Naive thymus-derived CD4-positive, alpha-beta T cell (primary cell): ENCODE measurements around the gene NBEAL2. TPM values are rescaled to one million over a fixed set of nuclear protein-coding genes. Genes with fewer than 3 reads are reported as not detected.
A peak's percentile ranks its signal among the peaks of the same experiment; 100 is the strongest.

ENCODE experiments used
- ATAC-seq: fragments of 150-1000 bp; cut with Tn5 transposase; 2 replicates; pipeline ENCODE4 v1.10.0; 2021; ENCODE audit warnings: mild to moderate bottlenecking, moderate library complexity
- CTCF ChIA-PET: fragments of 350-600 bp; sonication (Branson Sonifier 250); formaldehyde crosslinking; loops from one replicate; lab custom pipeline; 2021; ENCODE audit warnings: antibody characterized with exemption; lab: Charles Lee
- POLR2A ChIA-PET: fragments of 350-600 bp; sonication (Branson Sonifier 250); formaldehyde crosslinking; loops from one replicate; lab custom pipeline; 2021; ENCODE audit warnings: antibody characterized with exemption, inconsistent platforms; lab: Charles Lee
- DNase-seq, 9 donors: peaks; one replicate each; pipeline versions ENCODE4 v3.0.0 to v3.0.0-alpha.2; 2020 to 2022; ENCODE audit warnings: mixed read lengths in 1 of 9
- H3K27ac ChIP-seq: one replicate; pipeline ENCODE4 v1.7.0; 2013; ENCODE audit warnings: mild to moderate bottlenecking, low read depth, low read length, moderate library complexity
- H3K27me3 ChIP-seq, 2 donors: one replicate each; pipeline ENCODE4 v1.7.0; 2013; ENCODE audit warnings: low read length in 2 of 2, mild to moderate bottlenecking in 2 of 2, moderate library complexity in 2 of 2; ENCODE audit not compliant: control insufficient read depth in 2 of 2, insufficient read depth in 2 of 2
- H3K36me3 ChIP-seq, 3 experiments: 1 replicate in 2 of 3; 2 replicates in 1 of 3; pipeline ENCODE4 v1.7.0; 2013; ENCODE audit warnings: low read length in 3 of 3, mild to moderate bottlenecking in 3 of 3, moderate library complexity in 1 of 3; ENCODE audit not compliant: insufficient read depth in 3 of 3, control insufficient read depth in 2 of 3
- H3K4me1 ChIP-seq, 2 donors: one replicate each; pipeline ENCODE4 v1.7.0; 2013; ENCODE audit warnings: low read length in 2 of 2, mild to moderate bottlenecking in 2 of 2, moderate library complexity in 1 of 2; ENCODE audit not compliant: control insufficient read depth in 2 of 2, insufficient read depth in 2 of 2
- H3K4me3 ChIP-seq: 2 replicates; pipeline ENCODE4 v1.7.0; 2013; ENCODE audit warnings: mild to moderate bottlenecking, low read length
- H3K9me3 ChIP-seq, 3 experiments: 1 replicate in 2 of 3; 2 replicates in 1 of 3; pipeline ENCODE4 v1.7.0; 2013; ENCODE audit warnings: low read length in 3 of 3; ENCODE audit not compliant: control insufficient read depth in 2 of 3
- H3K27ac Mint-ChIP-seq, 9 donors: one replicate each; pipeline ENCODE4 v1.8.0; 2020 to 2022; ENCODE audit warnings: mixed read lengths in 9 of 9, mild to moderate bottlenecking in 8 of 9, moderate library complexity in 5 of 9, inconsistent platforms in 2 of 9
- H3K27me3 Mint-ChIP-seq, 5 donors: one replicate each; pipeline ENCODE4 v1.8.0; 2021 to 2022; ENCODE audit warnings: mixed read lengths in 5 of 5, mild to moderate bottlenecking in 1 of 5
- H3K36me3 Mint-ChIP-seq, 5 donors: one replicate each; pipeline ENCODE4 v1.8.0; 2020 to 2022; ENCODE audit warnings: mixed read lengths in 5 of 5, mild to moderate bottlenecking in 3 of 5, inconsistent platforms in 1 of 5
- H3K4me1 Mint-ChIP-seq, 7 donors: one replicate each; pipeline ENCODE4 v1.8.0; 2020 to 2022; ENCODE audit warnings: mixed read lengths in 7 of 7, mild to moderate bottlenecking in 3 of 7, inconsistent platforms in 1 of 7
- H3K4me3 Mint-ChIP-seq, 10 donors: one replicate each; pipeline ENCODE4 v1.8.0; 2020 to 2022; ENCODE audit warnings: mild to moderate bottlenecking in 10 of 10, mixed read lengths in 10 of 10, moderate library complexity in 6 of 10, inconsistent platforms in 2 of 10
- H3K9me3 Mint-ChIP-seq, 11 donors: one replicate each; pipeline ENCODE4 v1.8.0; 2020 to 2022; ENCODE audit warnings: mixed read lengths in 11 of 11, mild to moderate bottlenecking in 4 of 11, inconsistent platforms in 1 of 11, moderate library complexity in 1 of 11
- intact Hi-C, 2 donors: fragments of 100-400 bp; cut with micrococcal nuclease; formaldehyde crosslinking; loops; one replicate each; pipeline ENCODE4 v1.15.1; 2023
- polyA plus RNA-seq, 2 donors: library from polyadenylated mRNA; unstranded; fragments of 300-500 nt; fragmentation: Illumina TruSeq; gene quantifications; one replicate each; pipeline ENCODE4 v1.2.3, GENCODE V29; 2021
- total RNA-seq, 6 experiments: library from RNA in 5 of 6; stranded (reverse) in 5 of 6; gene quantifications; 1 replicate in 5 of 6; 2 replicates in 1 of 6; pipeline ENCODE4 v1.2.3 and lab custom pipeline; 2021 to 2026

NBEAL2 gene
- total and polyA plus RNA-seq, 7 experiments from 2014 or later: 1.7 to 289 (median 50.4) TPM

GRCh38 chr3:46955801-46956259, 23.6 kb upstream of the NBEAL2 start:
- H3K36me3 ChIP-seq: no peaks in the 10 kb centered on the region
- peaks cover 60 to 86% of the 10 kb centered on the region in 2 donors for H3K4me1 ChIP-seq
- Mint-ChIP-seq H3K4me3 (peak overlapping the region in 4 of 10 donors; percentile 2 to 75 (median 18)), H3K4me1 (peaks cover 70 to 97% (median 91%) of the 10 kb centered on the region in 7 donors), H3K27me3 (no peaks in the 10 kb centered on the region), H3K27ac (peak overlapping the region in 8 of 9 donors; percentile 11 to 85 (median 46)), H3K9me3 (no peaks in the 10 kb centered on the region), H3K36me3 (peaks cover 0 to 10% (median 0%) of the 10 kb centered on the region in 5 donors)
- DNase-seq (no peak), ATAC-seq (peak; percentile 30)
- no peak overlapping the region for H3K27ac ChIP-seq
- no peak overlapping the region for H3K4me3 ChIP-seq
- no peaks in the 10 kb centered on the region for H3K27me3 ChIP-seq
- no peaks in the 10 kb centered on the region for H3K9me3 ChIP-seq
- ChIA-PET CTCF (interaction anchor here (1.5 kb wide), 1 partner anchor 28 kb away, joined by 5 read pairs; no protein-coding TSS in a partner anchor), POLR2A (interaction anchor here (0.7 kb wide), 1 partner anchor 391 kb away, joined by 3 read pairs; no protein-coding TSS in a partner anchor)
- intact Hi-C loops: no loop called here

GRCh38 chr3:46957092-46957820, 22.2 kb upstream of the NBEAL2 start:
- intact Hi-C loops: no loop called here
- ATAC-seq: no peak
- peak overlapping the region in 1 of 9 donors; percentile 43 for H3K27ac Mint-ChIP-seq
- peaks cover 75 to 100% (median 92%) of the 10 kb centered on the region in 7 donors for H3K4me1 Mint-ChIP-seq
- no peaks in the 10 kb centered on the region for H3K9me3 ChIP-seq
- H3K4me3 Mint-ChIP-seq: peak overlapping the region in 3 of 10 donors; percentile 10 to 24 (median 15)
- no peak for DNase-seq
- CTCF ChIA-PET: interaction anchor here (1.5 kb wide), 1 partner anchor 29 kb away, joined by 5 read pairs; no protein-coding TSS in a partner anchor
- no peaks in the 10 kb centered on the region for H3K9me3 Mint-ChIP-seq
- no peaks in the 10 kb centered on the region for H3K36me3 ChIP-seq
- no peaks in the 10 kb centered on the region for H3K27me3 ChIP-seq
- H3K27me3 Mint-ChIP-seq: no peaks in the 10 kb centered on the region
- POLR2A ChIA-PET: interaction anchor here (1.9 kb wide), 1 partner anchor 19 kb away, joined by 5 read pairs; the partner anchor contains the start of gene CCDC12
- peaks cover 65 to 91% of the 10 kb centered on the region in 2 donors for H3K4me1 ChIP-seq
- no peak overlapping the region for H3K27ac ChIP-seq
- peaks cover 0 to 14% (median 4%) of the 10 kb centered on the region in 5 donors for H3K36me3 Mint-ChIP-seq
- H3K4me3 ChIP-seq: no peak overlapping the region

- ChIA-PET CTCF (interaction anchor here (0.8 kb wide), 1 partner anchor 20 kb away, joined by 3 read pairs; no protein-coding TSS in a partner anchor), POLR2A (interaction anchor here (1.9 kb wide), 1 partner anchor 18 kb away, joined by 5 read pairs; the partner anchor contains the start of gene CCDC12)
- no peaks in the 10 kb centered on the region for H3K9me3 Mint-ChIP-seq
- H3K36me3 Mint-ChIP-seq: peaks cover 0 to 16% (median 12%) of the 10 kb centered on the region in 5 donors
- DNase-seq: no peak
- Histone ChIP-seq H3K27me3 (no peaks in the 10 kb centered on the region), H3K36me3 (no peaks in the 10 kb centered on the region), H3K4me1 (peaks cover 53 to 85% of the 10 kb centered on the region in 2 donors), H3K27ac (peak overlapping the region; percentile 17), H3K4me3 (no peak overlapping the region), H3K9me3 (no peaks in the 10 kb centered on the region)
- H3K27ac Mint-ChIP-seq: peak overlapping the region in 8 of 9 donors; percentile 39 to 89 (median 57)
- intact Hi-C loops: no loop called here
- ATAC-seq: no peak
- peak overlapping the region in 9 of 10 donors; percentile 2 to 78 (median 38) for H3K4me3 Mint-ChIP-seq
- peaks cover 61 to 99% (median 91%) of the 10 kb centered on the region in 7 donors for H3K4me1 Mint-ChIP-seq
- H3K27me3 Mint-ChIP-seq: no peaks in the 10 kb centered on the region
Observed at GRCh38 chr3:46958467-46959160, 20.9 kb upstream of the NBEAL2 start.

GRCh38 chr3:46959161-46959511, 20.3 kb upstream of the NBEAL2 start:
- Histone ChIP-seq H3K27ac (peak overlapping the region; percentile 17), H3K27me3 (no peaks in the 10 kb centered on the region), H3K9me3 (no peaks in the 10 kb centered on the region), H3K4me3 (no peak overlapping the region), H3K36me3 (no peaks in the 10 kb centered on the region), H3K4me1 (peaks cover 48 to 79% of the 10 kb centered on the region in 2 donors)
- Mint-ChIP-seq H3K4me3 (peak overlapping the region; percentile 4 to 78 (median 46)), H3K36me3 (peaks cover 0 to 16% (median 12%) of the 10 kb centered on the region in 5 donors), H3K27me3 (no peaks in the 10 kb centered on the region), H3K9me3 (no peaks in the 10 kb centered on the region), H3K27ac (peak overlapping the region; percentile 39 to 89 (median 58)), H3K4me1 (peaks cover 56 to 94% (median 85%) of the 10 kb centered on the region in 7 donors)
- intact Hi-C loops: no loop called here
- no peak for DNase-seq
- peak; percentile 71 for ATAC-seq
- POLR2A ChIA-PET: interaction anchor here (1.9 kb wide), 1 partner anchor 17 kb away, joined by 5 read pairs; the partner anchor contains the start of gene CCDC12
- CTCF ChIA-PET: interaction anchor here (0.7 to 0.8 kb wide), 2 partner anchors 20 to 73 kb away, joined by 3 read pairs; no protein-coding TSS in a partner anchor

- no peaks in the 10 kb centered on the region for H3K27me3 Mint-ChIP-seq
- H3K9me3 ChIP-seq: no peaks in the 10 kb centered on the region
- H3K9me3 Mint-ChIP-seq: no peaks in the 10 kb centered on the region
- no peaks in the 10 kb centered on the region for H3K27me3 ChIP-seq
- ATAC-seq: peak; percentile 36
- peaks cover 42 to 69% of the 10 kb centered on the region in 2 donors for H3K4me1 ChIP-seq
- POLR2A ChIA-PET: interaction anchor here (0.8 kb wide), 1 partner anchor 9 kb away, joined by 3 read pairs; no protein-coding TSS in a partner anchor
- H3K27ac Mint-ChIP-seq: peak overlapping the region; percentile 0 to 85 (median 61)
- intact Hi-C loops: no loop called here
- H3K4me3 ChIP-seq: no peak overlapping the region
- peaks cover 48 to 87% (median 75%) of the 10 kb centered on the region in 7 donors for H3K4me1 Mint-ChIP-seq
- no peak for DNase-seq
- peak overlapping the region in 8 of 10 donors; percentile 4 to 58 (median 33) for H3K4me3 Mint-ChIP-seq
- H3K36me3 ChIP-seq: no peaks in the 10 kb centered on the region
- no peak overlapping the region for H3K27ac ChIP-seq
- CTCF ChIA-PET: interaction anchor here (1.0 kb wide), 1 partner anchor 9 kb away, joined by 3 read pairs; no protein-coding TSS in a partner anchor
- H3K36me3 Mint-ChIP-seq: peaks cover 0 to 15% (median 12%) of the 10 kb centered on the region in 5 donors
Observed at GRCh38 chr3:46960081-46960701, 19.3 kb upstream of the NBEAL2 start.
